Mucosa of descending colon (tissue), 3 donors: ENCODE results near the gene PIGK. TPM values are rescaled to one million over a fixed set of nuclear protein-coding genes. Genes with fewer than 3 reads are reported as not detected.

Source experiments
- ATAC-seq: fragments of 200-7000 bp; cut with Tn5 transposase; one replicate; pipeline ENCODE4 v1.9.1; 2020; ENCODE audit warnings: mild to moderate bottlenecking, moderate library complexity
- DNase-seq, 3 donors: peaks; one replicate each; pipeline ENCODE4 v3.0.0-alpha.2; 2020
- H3K36me3 ChIP-seq: fragments of 200-600 bp; one replicate; pipeline ENCODE4 v1.8.0; 2021; ENCODE audit warnings: low read depth, mild to moderate bottlenecking
- H3K4me1 ChIP-seq: fragments of 200-600 bp; one replicate; pipeline ENCODE4 v1.8.0; 2021; ENCODE audit warnings: low read depth, mild to moderate bottlenecking
- H3K4me3 ChIP-seq: fragments of 200-600 bp; one replicate; pipeline ENCODE4 v1.8.0; 2021; ENCODE audit warnings: mild to moderate bottlenecking
- H3K9me3 ChIP-seq: fragments of 200-600 bp; one replicate; pipeline ENCODE4 v1.8.0; 2021; ENCODE audit warnings: mild to moderate bottlenecking
- CTCF ChIP-seq: fragments of 200-600 bp; IDR thresholded peaks from one replicate; pipeline ENCODE4 v1.8.0; 2022; ENCODE audit warnings: antibody characterized with exemption, mild to moderate bottlenecking
- intact Hi-C, 2 donors: fragments of 100-400 bp; cut with DNase I in 1 of 2; cut with micrococcal nuclease in 1 of 2; formaldehyde crosslinking; loops; one replicate each; pipeline versions ENCODE4 v1.11.0 to v1.11.1; 2022; cut with DNase I, micrococcal nuclease
- microRNA-seq: library from miRNA; unstranded; fragments of <30 nt; microRNA quantifications from one replicate; pipeline ENCODE4, GENCODE V29; 2019
- total RNA-seq, 3 donors: library from RNA; stranded (reverse); fragmentation: NEBNext Ultra II Directional in 2 of 3; extraction: Animal tissue kit (Norgen Biotek cat#: 25700) in 2 of 3; gene quantifications; one replicate each; pipeline versions ENCODE4 v1.2.1 to v1.2.4, GENCODE V29; 2021 to 2023
- donor health status: DM: no; HTN: no; CAD: no; lungs with moderate emphysema.
- donor health status: DM: no; HTN: no; CAD: no.
- donor health status: DM: no; HTN: yes; CAD: no.

The PIGK gene
- total RNA-seq, 3 donors from 2014 or later, result 15.0 to 24.5 (median 16.9) TPM

DNA sequence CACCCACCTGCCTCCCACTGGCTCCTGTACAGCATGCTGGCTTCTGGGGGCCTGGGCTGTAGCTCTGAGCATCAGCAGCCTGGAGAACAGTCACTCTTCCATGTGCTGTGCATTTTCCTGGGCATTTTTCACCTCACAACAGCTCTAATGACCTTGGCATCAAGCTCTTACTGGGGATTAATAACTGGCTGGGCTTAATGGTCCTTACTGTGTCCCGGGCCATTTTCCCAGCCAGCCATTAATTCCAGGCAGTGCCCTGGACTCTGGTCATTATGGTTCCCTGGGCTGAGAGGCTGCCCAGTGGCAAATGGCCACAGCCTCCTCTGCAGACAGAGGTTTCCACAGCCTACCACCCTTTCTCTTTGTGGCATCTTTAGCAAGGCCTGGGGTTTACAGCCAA, 180.1 kb downstream of the PIGK start:
- intact Hi-C loops, result no loop called here
- Histone ChIP-seq H3K36me3 (no peaks in the 10 kb centered on the region), H3K4me1 (no peaks in the 10 kb centered on the region), H3K4me3 (no peak overlapping the region), H3K9me3 (no peaks in the 10 kb centered on the region)
- no peak for TF ChIP-seq CTCF
- no peak for DNase-seq
- no peak for ATAC-seq

Small RNA genes lying within 50 kb of the gene (microRNA-seq; reads per million reads assigned to microRNA genes)
- gene MIR7156, result not detected

Other genes with a start within 250 kb of the PIGK start
- 1 to 10 TPM in 1 of 3 donors, under 1 TPM in 2; 0.51 to 3.0 (median 0.84) TPM for gene AK5, start 62.6 kb upstream of the PIGK start, total RNA-seq